H1 (cell line): ENCODE measurements around the gene FCAMR. TPM values are rescaled to one million over a fixed set of nuclear protein-coding genes. Genes with fewer than 3 reads are reported as not detected.

Experiments
- CTCF ChIA-PET: fragments of 300-600 bp; sonication (Branson Sonifier 250); formaldehyde crosslinking; loops from one replicate; lab custom pipeline; 2021; ENCODE audit not compliant: partially characterized antibody; lab: Charles Lee
- POLR2A ChIA-PET: fragments of 300-600 bp; sonication (Branson Sonifier 250); formaldehyde crosslinking; loops from one replicate; lab custom pipeline; 2021; ENCODE audit warnings: inconsistent platforms; ENCODE audit not compliant: partially characterized antibody; lab: Charles Lee
- DNase-seq, 2 experiments: peaks; one replicate each; pipeline versions ENCODE4 v3.0.0 to v3.0.0-alpha.2; 2010 to 2022; ENCODE audit warnings: low spot score in 2 of 2, low read depth in 1 of 2, mixed read lengths in 1 of 2
- FAIRE-seq: peaks from 2 replicates; lab custom pipeline; 2011; peaks lifted over from hg19 to GRCh38; lab: Jason Lieb, UNC
- H2AFZ ChIP-seq: 2 replicates; pipeline ENCODE4 v1.8.1; 2012; ENCODE audit warnings: low read length, inconsistent platforms
- H2AK5ac ChIP-seq: 2 replicates; pipeline ENCODE4 v1.6.1; 2013; ENCODE audit warnings: low read depth, low read length
- H2BK120ac ChIP-seq: replicated peaks from 2 replicates; pipeline ENCODE3; 2013; ENCODE audit warnings: low read depth, low read length, inconsistent platforms
- H2BK12ac ChIP-seq: 2 replicates; pipeline ENCODE4 v1.6.1; 2013; ENCODE audit warnings: low read depth, low read length
- H2BK15ac ChIP-seq: 2 replicates; pipeline ENCODE4 v1.6.1; 2013; ENCODE audit warnings: low read length
- H2BK20ac ChIP-seq: 2 replicates; pipeline ENCODE4 v1.6.1; 2013; ENCODE audit warnings: low read length
- H2BK5ac ChIP-seq: 2 replicates; pipeline ENCODE4 v1.6.1; 2013; ENCODE audit warnings: low read depth, low read length
- H3K14ac ChIP-seq: 2 replicates; pipeline ENCODE4 v1.6.1; 2013; ENCODE audit warnings: inconsistent platforms; ENCODE audit not compliant: insufficient read length
- H3K18ac ChIP-seq: 2 replicates; pipeline ENCODE4 v1.6.1; 2013; ENCODE audit warnings: low read length; ENCODE audit errors: extremely low read depth
- H3K23ac ChIP-seq: 2 replicates; pipeline ENCODE4 v1.6.1; 2013; ENCODE audit warnings: inconsistent platforms; ENCODE audit not compliant: insufficient read length
- H3K23me2 ChIP-seq: 2 replicates; pipeline ENCODE4 v1.6.1; 2013; ENCODE audit warnings: low read depth, low read length
- H3K27ac ChIP-seq: 2 replicates; pipeline ENCODE4 v1.6.1; 2011; ENCODE audit warnings: low read depth, low read length, inconsistent platforms
- H3K27me3 ChIP-seq, 4 experiments: replicated peaks in 1 of 4; 1 replicate in 1 of 4; 2 replicates in 3 of 4; pipeline versions ENCODE4 v1.6.1 to v1.8.1; 2011 to 2013; ENCODE audit warnings: low read length in 3 of 4, mild to moderate bottlenecking in 3 of 4, inconsistent platforms in 2 of 4, mixed read lengths in 2 of 4, moderate library complexity in 1 of 4; ENCODE audit not compliant: control insufficient read depth in 3 of 4, insufficient read depth in 3 of 4; ENCODE audit errors: extremely low read depth in 1 of 4
- H3K36me3 ChIP-seq, 4 experiments: 2 replicates each; pipeline versions ENCODE4 v1.6.1 to v1.8.1; 2011 to 2013; ENCODE audit warnings: mild to moderate bottlenecking in 4 of 4, low read length in 3 of 4, moderate library complexity in 2 of 4, control low read depth in 1 of 4, inconsistent platforms in 1 of 4; ENCODE audit not compliant: insufficient read depth in 4 of 4, control insufficient read depth in 2 of 4
- H3K4ac ChIP-seq: replicated peaks from 2 replicates; pipeline ENCODE3; 2013; ENCODE audit warnings: low read length, low read depth, mixed read lengths, inconsistent platforms; ENCODE audit not compliant: insufficient read length
- H3K4me1 ChIP-seq, 4 experiments: replicated peaks in 1 of 4; 1 replicate in 1 of 4; 2 replicates in 3 of 4; pipeline versions ENCODE4 v1.6.1 to v1.8.1; 2011 to 2013; ENCODE audit warnings: low read length in 3 of 4, inconsistent platforms in 2 of 4, mixed read lengths in 1 of 4; ENCODE audit not compliant: insufficient read depth in 4 of 4, control insufficient read depth in 3 of 4
- H3K4me2 ChIP-seq, 2 experiments: 2 replicates each; pipeline versions ENCODE4 v1.6.1 to v1.8.1; 2011 to 2013; ENCODE audit warnings: low read depth in 2 of 2, low read length in 2 of 2, control low read depth in 1 of 2, inconsistent platforms in 1 of 2, mild to moderate bottlenecking in 1 of 2; ENCODE audit not compliant: insufficient read depth in 1 of 2
- H3K4me3 ChIP-seq, 4 experiments: fragments of 200-600, 300-600 bp in 1 of 4; sonication (generic), shearing (Covaris generic), sonication (Bioruptor Twin) in 1 of 4; 2 replicates each; pipeline versions ENCODE4 v1.5.1 to v1.8.1; 2011 to 2016; ENCODE audit warnings: low read length in 4 of 4, low read depth in 3 of 4, control low read depth in 2 of 4, inconsistent platforms in 2 of 4, mild to moderate bottlenecking in 2 of 4, mixed read lengths in 1 of 4, moderate library complexity in 1 of 4; ENCODE audit not compliant: insufficient read depth in 2 of 4; ENCODE audit errors: extremely low read depth in 1 of 4
- H3K56ac ChIP-seq: replicated peaks from 2 replicates; pipeline ENCODE3; 2013; ENCODE audit warnings: low read depth, mild to moderate bottlenecking, mixed read lengths, low read length, inconsistent platforms; ENCODE audit not compliant: insufficient read length
- H3K79me1 ChIP-seq: 2 replicates; pipeline ENCODE4 v1.6.1; 2013; ENCODE audit warnings: low read depth, low read length, control low read depth
- H3K79me2 ChIP-seq, 2 experiments: 2 replicates each; pipeline versions ENCODE4 v1.6.1 to v1.8.1; 2012 to 2013; ENCODE audit warnings: low read length in 2 of 2, mild to moderate bottlenecking in 2 of 2, inconsistent platforms in 1 of 2; ENCODE audit not compliant: insufficient read depth in 2 of 2, control insufficient read depth in 1 of 2
- H3K9ac ChIP-seq, 4 experiments: replicated peaks in 1 of 4; 1 replicate in 1 of 4; 2 replicates in 3 of 4; pipeline versions ENCODE4 v1.6.1 to v1.8.1; 2011 to 2013; ENCODE audit warnings: low read depth in 3 of 4, low read length in 3 of 4, control low read depth in 2 of 4, mild to moderate bottlenecking in 2 of 4, moderate library complexity in 2 of 4, inconsistent platforms in 1 of 4; ENCODE audit errors: extremely low read depth in 1 of 4
- H3K9me3 ChIP-seq, 2 experiments: 2 replicates each; pipeline versions ENCODE4 v1.6.1 to v1.8.1; 2012 to 2013; ENCODE audit warnings: mild to moderate bottlenecking in 2 of 2, moderate library complexity in 2 of 2, control low read depth in 1 of 2, inconsistent platforms in 1 of 2, low read depth in 1 of 2, low read length in 1 of 2, mixed read lengths in 1 of 2; ENCODE audit not compliant: insufficient read depth in 2 of 2
- H4K20me1 ChIP-seq, 2 experiments: replicated peaks in 1 of 2; 2 replicates each; pipeline versions ENCODE3 to v1.8.1; 2011 to 2013; ENCODE audit warnings: inconsistent platforms in 2 of 2, low read length in 2 of 2, mild to moderate bottlenecking in 1 of 2; ENCODE audit not compliant: insufficient read depth in 2 of 2, control insufficient read depth in 1 of 2
- H4K5ac ChIP-seq: 2 replicates; pipeline ENCODE4 v1.6.1; 2013; ENCODE audit warnings: low read length, low read depth, mixed read lengths, inconsistent platforms; ENCODE audit not compliant: insufficient read length
- H4K8ac ChIP-seq: 2 replicates; pipeline ENCODE4 v1.8.0; 2013; ENCODE audit warnings: mild to moderate bottlenecking, moderate library complexity, low read length, inconsistent platforms; ENCODE audit not compliant: insufficient read depth; ENCODE audit errors: extremely low read depth
- H4K91ac ChIP-seq: replicated peaks from 2 replicates; pipeline ENCODE3; 2013; ENCODE audit warnings: low read length, mixed read lengths, inconsistent platforms; ENCODE audit not compliant: insufficient read length
- ASH2L ChIP-seq: fragments of 200-600, 300-600 bp; sonication (generic); IDR thresholded peaks from one replicate; pipeline ENCODE4 v1.7.1; 2017; ENCODE audit warnings: low read length
- ATF2 ChIP-seq: IDR thresholded peaks from 2 replicates; pipeline ENCODE4 v1.6.1; 2012; ENCODE audit warnings: low read length, inconsistent platforms
- CBX8 ChIP-seq: fragments of 300-800, 300-1000 bp; sonication (generic); IDR thresholded peaks from 2 replicates; pipeline ENCODE4 v1.7.1; 2016; ENCODE audit warnings: low read depth, low read length, borderline replicate concordance
- CEBPB ChIP-seq: IDR thresholded peaks from 2 replicates; pipeline ENCODE4 v1.6.1; 2012; ENCODE audit warnings: low read depth, low read length
- CHD1 ChIP-seq: IDR thresholded peaks from 2 replicates; pipeline ENCODE4 v1.6.1; 2012; ENCODE audit warnings: low read depth, low read length, improper control_type of control experiment
- FOSL1 ChIP-seq: IDR thresholded peaks from 2 replicates; pipeline ENCODE4 v1.6.1; 2011; ENCODE audit warnings: mild to moderate bottlenecking, low read depth, low read length, moderate library complexity; ENCODE audit not compliant: insufficient read depth
- GTF2F1 ChIP-seq: IDR thresholded peaks from 2 replicates; pipeline ENCODE4 v1.6.1; 2012; ENCODE audit warnings: low read depth, low read length, improper control_type of control experiment, borderline replicate concordance
- KDM4A ChIP-seq: IDR thresholded peaks from one replicate; pipeline ENCODE4 v1.7.1; 2012; ENCODE audit warnings: low read depth, mild to moderate bottlenecking, moderate library complexity, low read length, inconsistent platforms; ENCODE audit not compliant: severe bottlenecking
- RFX5 ChIP-seq: IDR thresholded peaks from 2 replicates; pipeline ENCODE4 v1.6.1; 2011; ENCODE audit warnings: low read depth, low read length, improper control_type of control experiment, borderline replicate concordance
- SIRT6 ChIP-seq: IDR thresholded peaks from one replicate; pipeline ENCODE4 v1.7.1; 2012; ENCODE audit warnings: low read length, inconsistent platforms
- SUZ12 ChIP-seq: fragments of 200-600 bp; sonication (generic); IDR thresholded peaks from 2 replicates; pipeline ENCODE4 v1.6.1; 2012; ENCODE audit warnings: mild to moderate bottlenecking, inconsistent platforms, low read length, moderate library complexity, mixed read lengths
- TAF7 ChIP-seq: optimal IDR thresholded peaks from 2 replicates; pipeline ENCODE3; 2011; ENCODE audit warnings: low read depth, mild to moderate bottlenecking, inconsistent platforms, low read length, moderate library complexity, borderline replicate concordance
- ZNF274 ChIP-seq: IDR thresholded peaks from 2 replicates; pipeline ENCODE4 v1.7.0; 2012; ENCODE audit warnings: low read length, borderline replicate concordance; ENCODE audit errors: extremely low read depth
- WGBS, 2 experiments: shearing (Covaris generic) in 1 of 2; methylation state at CpG; one replicate each; pipeline versions ENCODE4 v1.1.6 to v1.1.7; 2013 to 2015; ENCODE audit warnings: low lambda C conversion rate in 2 of 2, mixed read lengths in 2 of 2, inconsistent platforms in 1 of 2, low coverage in 1 of 2, missing lambda C conversion rate in 1 of 2; ENCODE audit not compliant: insufficient replicate concordance in 2 of 2, insufficient coverage in 1 of 2, insufficient read length in 1 of 2; ENCODE audit errors: extremely low coverage in 1 of 2, missing lambda C conversion rate in 1 of 2; 5-methylcytosine and 5-hydroxymethylcytosine counted together
- polyA plus RNA-seq, 7 experiments: library from polyadenylated mRNA; depleted of rRNA in 3 of 7; stranded (reverse) in 5 of 7; unstranded in 2 of 7; fragments of >200 nt in 5 of 7; fragments of 200-250 nt in 2 of 7; gene quantifications; 1 replicate in 5 of 7; 2 replicates in 1 of 7; 4 replicates in 1 of 7; pipeline versions ENCODE4 v1.2.1 to v1.2.3, GENCODE V29; 2011 to 2013; ENCODE audit warnings: missing spikeins in 2 of 7, mixed read lengths in 2 of 7
- total RNA-seq: library from RNA; stranded (reverse); fragmentation: NEBNext Ultra II Directional; extraction: Animal tissue kit (Norgen Biotek cat#: 25700); gene quantifications from 2 replicates; pipeline ENCODE4 v1.2.1, GENCODE V29; 2021

FCAMR gene
- total and polyA plus RNA-seq, 2 of the 8 experiments (the other 6 are each of a cell fraction or from before 2014, with no cell fraction given), result not detected

DNA sequence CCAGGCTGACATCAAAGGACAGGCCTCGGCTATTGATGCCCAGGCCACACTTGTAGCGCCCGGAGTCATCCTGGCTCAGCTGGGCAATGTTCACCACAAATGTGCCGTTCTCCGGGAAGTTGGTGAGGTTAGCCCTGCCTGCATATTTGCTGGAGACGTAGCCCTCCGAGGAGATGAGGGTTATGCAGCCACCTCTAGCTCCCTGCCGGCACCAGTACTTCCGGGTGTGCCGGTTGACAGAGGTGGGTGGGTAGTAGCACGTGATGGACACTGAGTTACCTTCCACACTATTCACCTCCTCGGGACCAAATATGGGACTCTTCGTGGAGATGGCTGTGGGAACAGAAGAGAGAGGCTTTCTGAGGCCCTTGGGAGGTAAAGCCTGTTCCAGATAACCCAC is 31.1 kb downstream of the FCAMR start:
- Histone ChIP-seq H2BK12ac (no peak overlapping the region), H3K9me3 (no peaks in the 10 kb centered on the region), H3K4ac (no peak overlapping the region), H3K79me1 (no peaks in the 10 kb centered on the region), H3K18ac (no peak overlapping the region), H3K4me3 (no peak overlapping the region), H3K79me2 (no peaks in the 10 kb centered on the region), H4K91ac (no peak overlapping the region), H2AK5ac (no peak overlapping the region), H3K23ac (no peak overlapping the region), H4K8ac (no peak overlapping the region), H3K4me1 (no peaks in the 10 kb centered on the region), H2BK20ac (no peak overlapping the region), H3K9ac (no peak overlapping the region), H3K56ac (no peak overlapping the region), H2BK120ac (no peak overlapping the region), H3K23me2 (no peaks in the 10 kb centered on the region), H3K27ac (no peak overlapping the region), H4K20me1 (no peaks in the 10 kb centered on the region), H3K14ac (no peak overlapping the region), H4K5ac (no peak overlapping the region), H2BK5ac (no peak overlapping the region), H3K36me3 (no peaks in the 10 kb centered on the region), H3K4me2 (no peak overlapping the region), H2AFZ (no peak overlapping the region), H2BK15ac (no peak overlapping the region), H3K27me3 (no peaks in the 10 kb centered on the region)
- CTCF ChIA-PET, result interaction anchor here (0.6 to 13.7 kb wide), 5 partner anchors 8 to 395 kb away, joined by 3 to 226 read pairs (median 6); no protein-coding TSS in a partner anchor
- POLR2A ChIA-PET, result no interaction called here
- DNase-seq (no peak), FAIRE-seq (no peak)
- 91% methylated on average over 13 of the region's 13 CpGs; no CpG with 5 or more reads in 1 of the 2 experiments for WGBS, 2 experiments
- TF ChIP-seq CBX8 (no peak), KDM4A (no peak), SUZ12 (no peak), CHD1 (no peak), ASH2L (no peak), ZNF274 (no peak), SIRT6 (no peak), RFX5 (no peak), ATF2 (no peak), CEBPB (no peak), FOSL1 (no peak), TAF7 (no peak), GTF2F1 (no peak)
